ENCODE data around the gene USP13. TPM values are rescaled to one million over a fixed set of nuclear protein-coding genes. Genes with fewer than 3 reads are reported as not detected.

Gene USP13
- total RNA-seq, 1 experiment from 2014 or later: 22.7 TPM

GRCh38 chr3:179732661-179733348 lies 80.0 kb downstream of the USP13 start:
- DNase-seq (ENCODE audit: low read depth, low spot score) (no peak), ATAC-seq (no peak)
- no TSS peak for BruUV-seq (replicated peaks)
- no peak overlapping the region for H3K9ac ChIP-seq (ENCODE audit: low read length)
- TF ChIP-seq MAX (IDR thresholded peaks at IDR 0.05): no peak
- no peak for TF ChIP-seq CEBPB (IDR thresholded peaks at IDR 0.05; ENCODE audit: low read depth)
- no peak for TF ChIP-seq ZNF274 (IDR thresholded peaks at IDR 0.05; ENCODE audit: low read depth, low read length)
- TF ChIP-seq SRF (IDR thresholded peaks at IDR 0.05; ENCODE audit: low read depth): no peak
- TF ChIP-seq CTCF (IDR thresholded peaks at IDR 0.05 in 2 of 3, conservative IDR thresholded peaks at IDR 0.05 in 1 of 3; ENCODE audit: borderline replicate concordance in 1 of 3, insufficient read depth in 1 of 3, low read depth in 2 of 3, low read length in 2 of 3): no peak
- TF ChIP-seq ELF1 (IDR thresholded peaks at IDR 0.05; ENCODE audit: borderline replicate concordance, low read depth): no peak
- intact Hi-C loops (cut with micrococcal nuclease): no loop called here
- no peaks in the 10 kb centered on the region for H3K9me3 ChIP-seq (ENCODE audit: control insufficient read depth in 1 of 2, insufficient read depth in 1 of 2, low read depth in 1 of 2, low read length in 2 of 2)
- H3K27ac ChIP-seq (ENCODE audit: low read depth, low read length): no peak overlapping the region
- peaks cover 0 to 8% of the 10 kb centered on the region in 2 experiments; a peak in 2 of 4 replicates for H3K36me3 ChIP-seq (ENCODE audit: control insufficient read depth in 1 of 2, insufficient read depth in 2 of 2, low read length in 2 of 2)
- ChIA-PET RAD21 (ENCODE audit: low non-redundant PET in 1 of 2, low total read pairs in 2 of 2, uncharacterized antibody in 2 of 2, unreplicated experiment in 2 of 2) (no interaction called here), CTCF (no interaction called here), POLR2A (no interaction called here)
- H2AFZ ChIP-seq (ENCODE audit: low read depth, low read length, poor library complexity, severe bottlenecking): no peak overlapping the region
- H3K4me3 ChIP-seq (replicated peaks in 1 of 2; ENCODE audit: low read depth in 1 of 2, low read length in 2 of 2): no peak overlapping the region
- no peaks in the 10 kb centered on the region for H3K9me2 ChIP-seq (ENCODE audit: insufficient read depth)
- no peaks in the 10 kb centered on the region for H3K79me2 ChIP-seq (ENCODE audit: insufficient read depth, low read length)
- H3K4me2 ChIP-seq (ENCODE audit: low read length): peak overlapping the region; percentile 5; the same call in 1 of the 2 replicates
- peaks cover 9 to 28% of the 10 kb centered on the region in 2 experiments for H3K4me1 ChIP-seq (ENCODE audit: control insufficient read depth in 1 of 2, insufficient read depth in 2 of 2, low read length in 2 of 2)
- no peaks in the 10 kb centered on the region for H3K27me3 ChIP-seq (ENCODE audit: insufficient read depth, low read length)
- H4K20me1 ChIP-seq (ENCODE audit: insufficient read depth): no peaks in the 10 kb centered on the region

GRCh38 chr3:179733797-179734196 lies 81.0 kb downstream of the USP13 start:
- Histone ChIP-seq H3K79me2 (ENCODE audit: insufficient read depth, low read length) (no peaks in the 10 kb centered on the region), H2AFZ (ENCODE audit: low read depth, low read length, poor library complexity, severe bottlenecking) (no peak overlapping the region), H3K9ac (ENCODE audit: low read length) (no peak overlapping the region), H3K9me2 (ENCODE audit: insufficient read depth) (no peaks in the 10 kb centered on the region), H3K4me3 (replicated peaks in 1 of 2; ENCODE audit: low read depth in 1 of 2, low read length in 2 of 2) (no peak overlapping the region), H3K9me3 (ENCODE audit: control insufficient read depth in 1 of 2, insufficient read depth in 1 of 2, low read depth in 1 of 2, low read length in 2 of 2) (no peaks in the 10 kb centered on the region), H3K36me3 (ENCODE audit: control insufficient read depth in 1 of 2, insufficient read depth in 2 of 2, low read length in 2 of 2) (peaks cover 0 to 8% of the 10 kb centered on the region in 2 experiments; a peak in 2 of 4 replicates), H4K20me1 (ENCODE audit: insufficient read depth) (no peaks in the 10 kb centered on the region), H3K4me1 (ENCODE audit: control insufficient read depth in 1 of 2, insufficient read depth in 2 of 2, low read length in 2 of 2) (peaks cover 9 to 28% of the 10 kb centered on the region in 2 experiments), H3K4me2 (ENCODE audit: low read length) (0 out of 2 replicates have a peak overlapping the region, but pooled peaks have one; percentile 11), H3K27me3 (ENCODE audit: insufficient read depth, low read length) (no peaks in the 10 kb centered on the region), H3K27ac (ENCODE audit: low read depth, low read length) (no peak overlapping the region)
- ChIA-PET POLR2A (no interaction called here), CTCF (no interaction called here), RAD21 (ENCODE audit: low non-redundant PET in 1 of 2, low total read pairs in 2 of 2, uncharacterized antibody in 2 of 2, unreplicated experiment in 2 of 2) (no interaction called here)
- intact Hi-C loops (cut with micrococcal nuclease): no loop called here
- ATAC-seq (no peak), DNase-seq (ENCODE audit: low read depth, low spot score) (no peak)
- TF ChIP-seq REST (IDR thresholded peaks at IDR 0.05; ENCODE audit: low read depth) (no peak), POLR2A (IDR thresholded peaks at IDR 0.05; ENCODE audit: borderline replicate concordance, extremely low read depth, insufficient read depth, insufficient read length) (no peak)
- BruUV-seq (replicated peaks): no TSS peak

All from HCT116 (cell line).